CD4-positive, alpha-beta T cell treated with Interleukin-1 beta for 1 hour (primary cell): Measurements from ENCODE around the gene COL5A3.
A peak's percentile ranks its signal among the peaks of the same experiment; 100 is the strongest.
"Not testable (repeated sequence)": the region's sequence is repeated elsewhere in the genome, so short reads cannot be mapped to it uniquely, and the experiment has no call there.

ENCODE experiments used
- DNase-seq, 2 donors: peaks; one replicate each; pipeline ENCODE4 v3.0.0-alpha.2; 2020 to 2022

Gene COL5A3

GRCh38 chr19:10010247-10010691 is at the start of gene COL5A3:
TSS of gene COL5A3 (minus strand) at chr19:10010504. CDS start at chr19:10010385, 119 bp downstream.
- DNase-seq, result no peak

GRCh38 chr19:10052602-10053360 is 42.5 kb upstream of the COL5A3 start:
- no peak for DNase-seq

DNA sequence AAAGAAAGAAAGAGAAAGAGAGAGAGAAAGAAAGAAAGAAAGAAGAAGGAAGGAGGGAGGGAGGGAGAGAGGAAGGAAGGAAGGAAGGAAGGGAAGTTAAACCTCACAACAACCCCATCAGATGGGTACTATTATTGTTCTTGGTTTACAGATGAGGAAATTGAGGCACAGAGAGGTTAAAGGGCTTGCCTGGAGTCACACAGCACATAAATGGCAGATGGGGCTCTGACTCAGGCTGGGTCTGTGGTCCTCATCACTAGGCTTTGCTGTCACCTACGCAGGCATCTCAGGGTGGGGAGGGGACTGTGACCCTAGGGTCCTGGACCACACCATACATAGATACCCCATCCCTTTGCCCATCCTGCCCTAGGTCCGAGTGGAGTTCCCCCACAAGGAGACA is 39.3 kb upstream of the COL5A3 start:
- no peak for DNase-seq

- no peak for DNase-seq
These were observed 35.1 kb upstream of the COL5A3 start for GRCh38 chr19:10045371-10045770.

DNA sequence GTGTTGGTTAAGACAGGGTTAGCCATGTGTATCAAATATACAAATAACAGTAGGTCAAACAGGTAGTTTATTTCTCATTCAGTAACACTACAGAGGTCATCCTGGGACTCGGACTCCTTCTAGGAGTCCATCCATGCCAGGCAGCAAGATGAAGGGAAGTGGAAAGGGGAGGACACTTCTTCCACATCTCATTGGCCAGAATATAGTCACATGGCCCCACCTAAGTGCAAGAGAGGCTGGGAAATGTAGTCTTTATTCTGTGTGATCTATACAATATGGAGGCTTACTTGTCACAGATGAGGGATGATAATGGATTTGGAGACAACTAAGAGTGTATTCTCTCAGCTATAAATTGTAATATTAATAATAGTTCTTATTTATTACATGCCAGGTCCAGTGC is 34.1 kb upstream of the COL5A3 start:
- no peak for DNase-seq

- DNase-seq, result no peak
These were observed 33.1 kb upstream of the COL5A3 start for GRCh38 chr19:10043286-10043927.

GRCh38 chr19:10037809-10038208 is 27.5 kb upstream of the COL5A3 start:
- DNase-seq, result no peak

- DNase-seq, result no peak
These were observed 27.1 kb upstream of the COL5A3 start for GRCh38 chr19:10037367-10037766.

DNA sequence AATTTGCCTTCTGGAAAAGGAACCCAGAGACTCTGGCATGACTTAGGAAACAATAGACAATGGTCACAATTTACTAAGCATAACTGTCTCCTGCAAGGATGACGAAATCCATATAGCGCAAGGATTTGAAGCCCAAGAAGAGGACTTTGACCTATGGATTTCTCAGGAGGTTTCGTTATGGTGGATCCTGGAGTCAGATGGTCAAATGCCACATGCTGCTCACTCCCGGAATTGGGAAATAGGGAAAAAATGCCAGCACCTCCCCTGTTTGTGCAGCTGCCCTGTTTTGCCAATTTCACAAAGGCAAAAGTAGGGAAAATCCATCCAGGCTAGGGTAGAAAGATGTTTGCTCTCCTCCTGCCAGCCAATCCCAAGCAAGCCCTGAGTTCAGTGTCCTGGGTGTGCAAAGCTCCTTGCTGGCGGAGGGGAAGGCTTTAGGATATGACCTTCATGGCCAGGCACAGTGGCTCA is 26.3 kb upstream of the COL5A3 start:
- DNase-seq, result no peak

GRCh38 chr19:10033614-10034013 is 23.3 kb upstream of the COL5A3 start:
- no peak for DNase-seq

DNA sequence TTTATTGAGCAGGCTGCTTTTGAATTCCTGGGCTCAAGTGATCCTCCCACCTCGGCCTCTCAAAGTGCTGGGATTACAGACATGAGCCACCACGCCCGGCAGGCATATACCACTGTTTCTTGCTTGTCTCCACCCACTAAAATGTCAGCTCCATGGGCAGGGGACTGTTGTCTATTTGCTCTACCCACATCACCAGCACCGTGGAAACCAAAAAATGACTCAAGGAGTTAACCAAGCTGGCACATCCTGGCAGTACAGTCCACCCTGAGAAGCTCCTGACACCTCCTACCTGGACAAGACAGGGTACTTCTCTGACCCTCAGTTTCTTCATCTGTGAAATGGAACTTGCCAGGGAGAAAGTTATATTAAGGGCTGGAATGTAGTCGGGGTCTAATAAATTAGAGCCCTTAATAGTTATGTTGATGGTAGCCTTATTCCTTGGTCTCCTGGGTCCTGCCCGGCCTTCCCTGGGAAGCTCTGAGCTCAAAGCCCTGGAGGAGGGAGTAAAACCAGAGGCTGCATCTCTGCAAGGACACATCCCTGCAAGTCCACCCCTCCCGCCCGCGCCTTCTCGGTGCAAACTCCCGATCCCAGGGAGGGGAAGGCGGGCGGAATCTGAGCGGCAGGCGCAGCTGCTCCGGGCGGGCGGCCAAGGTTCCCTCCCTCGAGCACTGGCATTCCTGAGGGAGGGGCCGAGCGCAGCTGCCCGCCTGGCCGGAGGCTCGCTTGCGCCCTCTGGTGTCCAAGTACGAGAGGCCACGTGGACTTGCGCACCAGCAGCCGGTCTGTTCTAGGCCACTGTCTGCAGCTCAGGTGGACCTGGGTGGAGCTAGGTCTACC is 17.1 kb upstream of the COL5A3 start:
- DNase-seq, result peak; percentile 77 to 78

GRCh38 chr19:10026744-10027143 is 16.4 kb upstream of the COL5A3 start:
- DNase-seq, result no peak

DNA sequence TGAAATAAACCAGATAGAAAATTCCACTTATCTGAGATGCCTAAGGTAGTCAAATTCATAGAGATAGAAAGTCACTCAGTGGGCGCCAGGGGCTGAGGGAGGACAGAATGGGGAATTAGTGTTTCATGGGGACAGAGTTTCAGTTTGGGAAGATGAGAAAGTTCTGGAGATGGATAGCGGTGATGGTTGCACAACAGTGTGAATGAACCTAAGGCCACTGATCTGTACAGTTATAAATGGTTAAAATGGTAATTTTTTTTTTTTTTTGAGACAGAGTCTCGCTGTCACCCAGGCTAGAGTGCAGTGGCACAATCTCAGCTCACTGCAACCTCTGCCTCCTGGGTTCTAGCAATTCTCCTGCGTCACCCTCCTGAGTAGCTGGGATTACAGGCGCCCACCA is 12.8 kb upstream of the COL5A3 start:
- DNase-seq, result not testable (repeated sequence)

GRCh38 chr19:10021863-10022262 is 11.6 kb upstream of the COL5A3 start:
- no peak for DNase-seq

DNA sequence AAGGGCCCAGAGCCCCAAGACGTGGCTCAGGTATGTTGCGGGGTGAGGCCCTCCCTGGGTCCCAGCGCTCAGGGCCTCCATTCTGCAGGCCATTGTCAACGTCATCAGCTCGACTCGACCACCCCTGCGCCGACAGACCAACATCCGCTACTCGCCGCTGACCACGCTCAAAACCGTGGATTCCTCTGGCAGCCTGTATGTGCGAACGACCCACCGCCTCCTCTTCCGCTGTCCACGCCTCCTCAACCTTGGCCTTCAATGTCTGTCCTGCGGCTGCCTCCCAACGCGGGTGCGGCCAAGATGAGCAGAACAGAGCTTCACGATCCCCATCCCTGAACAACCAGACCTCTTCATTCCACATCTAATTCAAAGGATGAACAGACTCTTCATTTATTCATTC is 11.1 kb upstream of the COL5A3 start:
- no peak for DNase-seq

DNA sequence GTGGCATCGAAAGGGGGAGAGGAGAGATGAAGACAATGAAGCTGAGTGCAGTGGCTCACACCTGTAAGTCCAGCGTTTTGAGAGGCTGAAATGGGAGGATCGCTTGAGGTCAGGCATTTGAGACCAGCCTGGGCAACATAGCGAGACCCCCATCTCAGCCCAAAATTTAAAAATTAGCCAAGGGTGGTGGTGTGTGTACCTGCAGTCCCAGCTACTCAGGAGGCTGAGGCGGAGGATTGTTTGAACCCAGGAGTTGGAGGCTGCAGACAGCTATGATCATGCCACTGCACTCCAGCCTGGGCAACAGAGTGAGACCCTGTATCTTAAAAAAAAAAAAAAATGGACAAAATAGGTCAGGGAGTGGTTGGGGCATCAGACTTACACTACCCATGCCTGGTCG is 10.5 kb upstream of the COL5A3 start:
- DNase-seq, result no peak

DNA sequence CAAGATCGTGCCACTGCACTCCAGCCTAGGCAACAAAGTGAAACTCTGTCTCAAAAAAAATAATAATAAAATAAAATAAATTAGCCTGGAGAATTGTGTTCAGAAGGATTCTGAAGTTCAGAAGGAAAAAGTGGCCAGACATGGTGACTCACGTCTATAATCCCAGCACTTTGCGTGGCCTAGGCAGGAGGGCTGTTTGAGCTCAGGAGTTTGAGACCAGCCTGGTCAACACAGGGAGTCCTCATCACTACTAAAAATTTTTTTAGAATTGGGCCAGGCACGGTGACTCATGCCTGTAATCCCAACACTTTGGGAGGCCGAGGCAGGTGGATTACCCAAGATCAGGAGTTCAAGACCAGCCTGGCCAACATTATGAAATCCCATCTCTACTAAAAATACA is 8.9 kb upstream of the COL5A3 start:
- DNase-seq, result no peak

- no peak for DNase-seq
These were observed 8.5 kb upstream of the COL5A3 start for GRCh38 chr19:10018786-10019185.

- DNase-seq, result no peak
These were observed 8.0 kb upstream of the COL5A3 start for GRCh38 chr19:10018263-10018662.

- no peak for DNase-seq
These were observed 3.7 kb upstream of the COL5A3 start for GRCh38 chr19:10013834-10014618.

DNA sequence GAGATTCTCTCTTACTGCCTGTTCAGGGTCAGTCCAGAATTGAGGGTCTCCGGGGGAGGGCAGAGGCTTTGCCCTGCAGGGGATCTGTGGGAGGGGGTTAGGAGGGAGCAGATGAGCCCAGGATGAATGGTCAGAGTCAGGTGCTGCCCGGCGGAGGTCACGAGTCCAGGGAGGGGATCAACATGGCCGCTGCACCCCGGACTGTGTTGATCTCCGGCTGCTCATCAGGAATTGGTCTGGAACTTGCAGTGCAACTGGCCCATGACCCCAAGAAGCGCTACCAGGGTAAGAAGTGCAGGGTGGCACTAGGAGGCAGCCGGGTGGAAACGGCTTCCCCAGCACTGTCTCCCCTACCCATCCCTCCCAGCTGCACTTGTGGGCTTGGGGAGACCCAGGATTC is 3.0 kb upstream of the COL5A3 start, which contains the start of gene RDH8:
Gene RDH8 (plus strand): TSS at position 168 of the 400 bp plus-strand sequence. CDS start 15 bp downstream, at position 183.
- DNase-seq, result no peak

GRCh38 chr19:10011974-10012373 is 1.7 kb upstream of the COL5A3 start:
- no peak for DNase-seq

- DNase-seq, result no peak
These were observed 635 bp upstream of the COL5A3 start for GRCh38 chr19:10010939-10011338.
